ENCODE data around the gene SCYL2.

Gene SCYL2

GRCh38 chr12:100234591-100235304, 32.2 kb upstream of the SCYL2 start:
- H3K36me3 ChIP-seq (ENCODE audit: control insufficient read depth in 2 of 2, insufficient read depth in 2 of 2, low read length in 2 of 2): no peaks in the 10 kb centered on the region
- H3K4me1 ChIP-seq (ENCODE audit: control insufficient read depth in 2 of 2, insufficient read depth in 2 of 2, low read length in 2 of 2): peaks cover 5% of the 10 kb centered on the region in 2 donors
- no peak overlapping the region for H3K27ac ChIP-seq (ENCODE audit: low read depth in 2 of 2, low read length in 2 of 2)
- no peak overlapping the region for H3K4me3 ChIP-seq (ENCODE audit: low read length in 2 of 2)
- no peak overlapping the region for H3K9ac ChIP-seq (ENCODE audit: low read depth in 1 of 2, low read length in 2 of 2)
- H3K9me3 ChIP-seq (ENCODE audit: control insufficient read depth in 2 of 2, low read length in 2 of 2): no peaks in the 10 kb centered on the region
- H3K27me3 ChIP-seq (ENCODE audit: control insufficient read depth in 2 of 2, insufficient read depth in 2 of 2, low read length in 2 of 2): no peaks in the 10 kb centered on the region

GRCh38 chr12:100238801-100239200, 28.2 kb upstream of the SCYL2 start:
- H3K27ac ChIP-seq (ENCODE audit: low read depth in 2 of 2, low read length in 2 of 2): no peak overlapping the region
- no peak overlapping the region for H3K4me3 ChIP-seq (ENCODE audit: low read length in 2 of 2)
- no peaks in the 10 kb centered on the region for H3K36me3 ChIP-seq (ENCODE audit: control insufficient read depth in 2 of 2, insufficient read depth in 2 of 2, low read length in 2 of 2)
- H3K9me3 ChIP-seq (ENCODE audit: control insufficient read depth in 2 of 2, low read length in 2 of 2): no peaks in the 10 kb centered on the region
- H3K9ac ChIP-seq (ENCODE audit: low read depth in 1 of 2, low read length in 2 of 2): no peak overlapping the region
- no peaks in the 10 kb centered on the region for H3K27me3 ChIP-seq (ENCODE audit: control insufficient read depth in 2 of 2, insufficient read depth in 2 of 2, low read length in 2 of 2)
- H3K4me1 ChIP-seq (ENCODE audit: control insufficient read depth in 2 of 2, insufficient read depth in 2 of 2, low read length in 2 of 2): peaks cover 4 to 5% of the 10 kb centered on the region in 2 donors

DNA sequence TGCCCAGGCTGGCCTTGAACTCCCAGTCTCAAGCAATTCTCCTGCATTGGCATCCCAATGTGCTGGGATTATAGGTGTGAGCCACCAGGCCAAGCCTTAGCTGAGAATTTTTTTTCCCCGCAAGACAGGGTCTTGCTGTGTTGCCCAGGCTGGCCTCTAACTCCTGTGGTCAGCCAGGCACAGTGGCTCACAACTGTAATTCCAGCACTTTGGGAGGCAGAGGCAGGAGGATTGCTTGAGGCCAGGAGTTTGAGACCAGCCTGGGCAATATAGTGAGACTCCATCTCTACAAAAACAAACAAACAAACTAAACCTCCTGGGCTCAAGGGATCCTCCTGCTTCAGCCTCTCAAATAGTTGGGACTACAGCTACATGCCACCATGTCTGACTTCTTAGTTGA, 27.4 kb upstream of the SCYL2 start:
- Histone ChIP-seq H3K27me3 (ENCODE audit: control insufficient read depth in 2 of 2, insufficient read depth in 2 of 2, low read length in 2 of 2) (no peaks in the 10 kb centered on the region), H3K4me3 (ENCODE audit: low read length in 2 of 2) (no peak overlapping the region), H3K36me3 (ENCODE audit: control insufficient read depth in 2 of 2, insufficient read depth in 2 of 2, low read length in 2 of 2) (no peaks in the 10 kb centered on the region), H3K9me3 (ENCODE audit: control insufficient read depth in 2 of 2, low read length in 2 of 2) (no peaks in the 10 kb centered on the region), H3K27ac (ENCODE audit: low read depth in 2 of 2, low read length in 2 of 2) (no peak overlapping the region), H3K9ac (ENCODE audit: low read depth in 1 of 2, low read length in 2 of 2) (no peak overlapping the region), H3K4me1 (ENCODE audit: control insufficient read depth in 2 of 2, insufficient read depth in 2 of 2, low read length in 2 of 2) (peaks cover 0 to 3% of the 10 kb centered on the region in 2 donors)

DNA sequence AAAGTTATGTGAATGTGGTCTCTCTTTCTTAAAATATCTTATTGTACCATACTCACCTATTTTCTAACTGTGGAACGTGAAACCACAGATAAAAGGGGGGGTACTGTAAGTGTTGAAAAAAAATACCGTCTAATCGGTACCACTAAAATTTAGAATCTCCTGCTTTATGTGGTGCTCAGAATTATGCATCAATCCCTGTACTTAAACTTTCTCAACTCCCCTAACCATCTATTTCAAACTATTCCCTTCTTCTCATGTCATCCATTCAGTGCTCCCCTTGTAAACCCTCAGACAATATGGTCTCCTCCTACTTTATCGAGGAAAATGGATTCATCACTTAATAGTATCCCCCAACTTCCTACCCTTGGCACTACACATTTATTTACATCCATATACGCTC, 23.8 kb upstream of the SCYL2 start:
- no peak overlapping the region for H3K9ac ChIP-seq (ENCODE audit: low read depth in 1 of 2, low read length in 2 of 2)
- no peaks in the 10 kb centered on the region for H3K9me3 ChIP-seq (ENCODE audit: control insufficient read depth in 2 of 2, low read length in 2 of 2)
- no peaks in the 10 kb centered on the region for H3K36me3 ChIP-seq (ENCODE audit: control insufficient read depth in 2 of 2, insufficient read depth in 2 of 2, low read length in 2 of 2)
- H3K27me3 ChIP-seq (ENCODE audit: control insufficient read depth in 2 of 2, insufficient read depth in 2 of 2, low read length in 2 of 2): no peaks in the 10 kb centered on the region
- H3K27ac ChIP-seq (ENCODE audit: low read depth in 2 of 2, low read length in 2 of 2): no peak overlapping the region
- no peak overlapping the region for H3K4me3 ChIP-seq (ENCODE audit: low read length in 2 of 2)
- H3K4me1 ChIP-seq (ENCODE audit: control insufficient read depth in 2 of 2, insufficient read depth in 2 of 2, low read length in 2 of 2): no peaks in the 10 kb centered on the region

GRCh38 chr12:100247765-100248164, 19.2 kb upstream of the SCYL2 start:
- no peaks in the 10 kb centered on the region for H3K9me3 ChIP-seq (ENCODE audit: control insufficient read depth in 2 of 2, low read length in 2 of 2)
- no peak overlapping the region for H3K27ac ChIP-seq (ENCODE audit: low read depth in 2 of 2, low read length in 2 of 2)
- no peak overlapping the region for H3K4me3 ChIP-seq (ENCODE audit: low read length in 2 of 2)
- no peaks in the 10 kb centered on the region for H3K36me3 ChIP-seq (ENCODE audit: control insufficient read depth in 2 of 2, insufficient read depth in 2 of 2, low read length in 2 of 2)
- peaks cover 0 to 5% of the 10 kb centered on the region in 2 donors for H3K4me1 ChIP-seq (ENCODE audit: control insufficient read depth in 2 of 2, insufficient read depth in 2 of 2, low read length in 2 of 2)
- no peak overlapping the region for H3K9ac ChIP-seq (ENCODE audit: low read depth in 1 of 2, low read length in 2 of 2)
- no peaks in the 10 kb centered on the region for H3K27me3 ChIP-seq (ENCODE audit: control insufficient read depth in 2 of 2, insufficient read depth in 2 of 2, low read length in 2 of 2)

DNA sequence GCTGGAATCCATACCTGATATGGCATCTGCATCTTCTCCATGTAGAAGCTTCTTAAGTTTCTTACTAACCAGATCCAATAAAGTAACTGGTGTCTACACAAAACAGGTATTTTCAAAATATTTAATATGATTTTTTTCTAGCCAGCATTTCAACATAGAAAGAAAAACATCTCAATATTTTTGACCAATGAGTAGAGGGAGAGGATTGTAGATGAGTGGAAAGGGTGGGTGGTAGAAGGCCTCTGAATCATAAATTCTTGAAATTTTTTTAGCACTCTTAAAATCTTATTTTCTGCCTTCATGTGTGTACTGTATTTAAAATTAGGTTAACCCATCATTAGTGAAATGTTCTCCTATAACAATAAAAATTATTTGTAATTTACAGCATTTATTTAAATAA, 18.1 kb upstream of the SCYL2 start:
- H3K36me3 ChIP-seq (ENCODE audit: control insufficient read depth in 2 of 2, insufficient read depth in 2 of 2, low read length in 2 of 2): no peaks in the 10 kb centered on the region
- H3K4me1 ChIP-seq (ENCODE audit: control insufficient read depth in 2 of 2, insufficient read depth in 2 of 2, low read length in 2 of 2): peaks cover 0 to 5% of the 10 kb centered on the region in 2 donors
- no peaks in the 10 kb centered on the region for H3K9me3 ChIP-seq (ENCODE audit: control insufficient read depth in 2 of 2, low read length in 2 of 2)
- no peak overlapping the region for H3K27ac ChIP-seq (ENCODE audit: low read depth in 2 of 2, low read length in 2 of 2)
- no peak overlapping the region for H3K4me3 ChIP-seq (ENCODE audit: low read length in 2 of 2)
- H3K9ac ChIP-seq (ENCODE audit: low read depth in 1 of 2, low read length in 2 of 2): no peak overlapping the region
- H3K27me3 ChIP-seq (ENCODE audit: control insufficient read depth in 2 of 2, insufficient read depth in 2 of 2, low read length in 2 of 2): no peaks in the 10 kb centered on the region

GRCh38 chr12:100249941-100250340, 17.0 kb upstream of the SCYL2 start:
- Histone ChIP-seq H3K9ac (ENCODE audit: low read depth in 1 of 2, low read length in 2 of 2) (no peak overlapping the region), H3K36me3 (ENCODE audit: control insufficient read depth in 2 of 2, insufficient read depth in 2 of 2, low read length in 2 of 2) (no peaks in the 10 kb centered on the region), H3K4me1 (ENCODE audit: control insufficient read depth in 2 of 2, insufficient read depth in 2 of 2, low read length in 2 of 2) (peaks cover 0 to 5% of the 10 kb centered on the region in 2 donors), H3K9me3 (ENCODE audit: control insufficient read depth in 2 of 2, low read length in 2 of 2) (no peaks in the 10 kb centered on the region), H3K4me3 (ENCODE audit: low read length in 2 of 2) (no peak overlapping the region), H3K27ac (ENCODE audit: low read depth in 2 of 2, low read length in 2 of 2) (no peak overlapping the region), H3K27me3 (ENCODE audit: control insufficient read depth in 2 of 2, insufficient read depth in 2 of 2, low read length in 2 of 2) (no peaks in the 10 kb centered on the region)

GRCh38 chr12:100251917-100252316, 15.1 kb upstream of the SCYL2 start:
- Histone ChIP-seq H3K27ac (ENCODE audit: low read depth in 2 of 2, low read length in 2 of 2) (no peak overlapping the region), H3K9me3 (ENCODE audit: control insufficient read depth in 2 of 2, low read length in 2 of 2) (no peaks in the 10 kb centered on the region), H3K9ac (ENCODE audit: low read depth in 1 of 2, low read length in 2 of 2) (no peak overlapping the region), H3K36me3 (ENCODE audit: control insufficient read depth in 2 of 2, insufficient read depth in 2 of 2, low read length in 2 of 2) (no peaks in the 10 kb centered on the region), H3K4me1 (ENCODE audit: control insufficient read depth in 2 of 2, insufficient read depth in 2 of 2, low read length in 2 of 2) (peaks cover 0 to 9% of the 10 kb centered on the region in 2 donors), H3K27me3 (ENCODE audit: control insufficient read depth in 2 of 2, insufficient read depth in 2 of 2, low read length in 2 of 2) (no peaks in the 10 kb centered on the region), H3K4me3 (ENCODE audit: low read length in 2 of 2) (no peak overlapping the region)

DNA sequence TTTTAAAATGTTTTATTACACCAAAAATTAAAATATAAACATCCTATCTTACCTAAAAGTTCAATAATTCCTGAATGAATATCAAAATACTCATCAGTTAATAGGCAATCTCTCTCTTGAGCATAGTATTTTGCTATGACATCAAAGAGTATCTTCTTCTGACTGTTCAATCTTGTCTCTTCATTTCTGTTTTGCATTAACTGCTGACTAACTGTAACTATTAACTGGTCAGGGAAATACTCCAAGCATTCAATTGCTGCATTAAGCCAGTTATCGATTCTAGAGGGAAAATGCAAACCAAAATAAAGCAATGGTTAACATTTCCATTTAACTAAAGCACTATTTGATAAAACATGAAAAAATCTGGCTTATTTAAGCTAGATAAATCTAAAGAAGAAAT, 13.5 kb upstream of the SCYL2 start:
- no peak overlapping the region for H3K27ac ChIP-seq (ENCODE audit: low read depth in 2 of 2, low read length in 2 of 2)
- H3K27me3 ChIP-seq (ENCODE audit: control insufficient read depth in 2 of 2, insufficient read depth in 2 of 2, low read length in 2 of 2): no peaks in the 10 kb centered on the region
- H3K36me3 ChIP-seq (ENCODE audit: control insufficient read depth in 2 of 2, insufficient read depth in 2 of 2, low read length in 2 of 2): no peaks in the 10 kb centered on the region

GRCh38 chr12:100254876-100255275, 12.1 kb upstream of the SCYL2 start:
- no peaks in the 10 kb centered on the region for H3K36me3 ChIP-seq (ENCODE audit: control insufficient read depth in 2 of 2, insufficient read depth in 2 of 2, low read length in 2 of 2)
- peaks cover 0 to 9% of the 10 kb centered on the region in 2 donors for H3K4me1 ChIP-seq (ENCODE audit: control insufficient read depth in 2 of 2, insufficient read depth in 2 of 2, low read length in 2 of 2)
- H3K9ac ChIP-seq (ENCODE audit: low read depth in 1 of 2, low read length in 2 of 2): no peak overlapping the region
- no peaks in the 10 kb centered on the region for H3K27me3 ChIP-seq (ENCODE audit: control insufficient read depth in 2 of 2, insufficient read depth in 2 of 2, low read length in 2 of 2)
- H3K4me3 ChIP-seq (ENCODE audit: low read length in 2 of 2): no peak overlapping the region
- no peak overlapping the region for H3K27ac ChIP-seq (ENCODE audit: low read depth in 2 of 2, low read length in 2 of 2)
- H3K9me3 ChIP-seq (ENCODE audit: control insufficient read depth in 2 of 2, low read length in 2 of 2): no peaks in the 10 kb centered on the region

More for the DNA sequence above, 13.5 kb upstream of the SCYL2 start:
- H3K9me3 ChIP-seq (ENCODE audit: control insufficient read depth in 2 of 2, low read length in 2 of 2): no peaks in the 10 kb centered on the region
- H3K9ac ChIP-seq (ENCODE audit: low read depth in 1 of 2, low read length in 2 of 2): no peak overlapping the region
- peaks cover 0 to 9% of the 10 kb centered on the region in 2 donors for H3K4me1 ChIP-seq (ENCODE audit: control insufficient read depth in 2 of 2, insufficient read depth in 2 of 2, low read length in 2 of 2)
- no peak overlapping the region for H3K4me3 ChIP-seq (ENCODE audit: low read length in 2 of 2)

All from mucosa of rectum (tissue), 2 donors.